GM19351 (cell line): Measurements from ENCODE around the gene LETMD1.
"Not testable (repeated sequence)": the region's sequence is repeated elsewhere in the genome, so short reads cannot be mapped to it uniquely, and the experiment has no call there.

Source experiments
- ATAC-seq: cut with Tn5 transposase; IDR thresholded peaks from one replicate; pipeline ENCODE4 v1.9.1; 2021; ENCODE audit warnings: mild to moderate bottlenecking, moderate library complexity; ENCODE audit not compliant: unreplicated experiment

The LETMD1 gene

GRCh38 chr12:51047655-51048540 is at the start of gene LETMD1:
Gene LETMD1 (plus strand): TSS chr12:51048327. CDS start chr12:51048357, 30 bp downstream.
- peak; percentile 94 for ATAC-seq

- no peak for ATAC-seq
Measured at GRCh38 chr12:50999093-50999492, 49.0 kb upstream of the LETMD1 start.

GRCh38 chr12:51000245-51000644 is 47.9 kb upstream of the LETMD1 start:
- no peak for ATAC-seq

GRCh38 chr12:51001799-51002198 is 46.3 kb upstream of the LETMD1 start:
- ATAC-seq, result no peak

- no peak for ATAC-seq
Measured at GRCh38 chr12:51004504-51004903, 43.6 kb upstream of the LETMD1 start.

GRCh38 chr12:51005030-51005429 is 43.1 kb upstream of the LETMD1 start:
- ATAC-seq, result no peak

GRCh38 chr12:51005671-51006070 is 42.5 kb upstream of the LETMD1 start:
- no peak for ATAC-seq

- ATAC-seq, result no peak
Measured at GRCh38 chr12:51008329-51009055, 39.6 kb upstream of the LETMD1 start.

- no peak for ATAC-seq
Measured at GRCh38 chr12:51009056-51009440, 39.1 kb upstream of the LETMD1 start.

- no peak for ATAC-seq
Measured at GRCh38 chr12:51011955-51012354, 36.2 kb upstream of the LETMD1 start.

- ATAC-seq, result no peak
Measured at GRCh38 chr12:51012570-51013236, 35.4 kb upstream of the LETMD1 start.

GRCh38 chr12:51013441-51013840 is 34.7 kb upstream of the LETMD1 start:
- no peak for ATAC-seq

GRCh38 chr12:51014467-51014866 is 33.7 kb upstream of the LETMD1 start:
- not testable (repeated sequence) for ATAC-seq

GRCh38 chr12:51017452-51017851 is 30.7 kb upstream of the LETMD1 start:
- no peak for ATAC-seq

GRCh38 chr12:51018956-51019355 is 29.2 kb upstream of the LETMD1 start:
- no peak for ATAC-seq

GRCh38 chr12:51019927-51020326 is 28.2 kb upstream of the LETMD1 start:
- no peak for ATAC-seq

- ATAC-seq, result no peak
Measured at GRCh38 chr12:51020448-51021182, 27.5 kb upstream of the LETMD1 start.

- no peak for ATAC-seq
Measured at GRCh38 chr12:51021694-51022093, 26.4 kb upstream of the LETMD1 start.

- no peak for ATAC-seq
Measured at GRCh38 chr12:51023625-51024382, 24.3 kb upstream of the LETMD1 start.

- no peak for ATAC-seq
Measured at GRCh38 chr12:51025338-51025835, 22.7 kb upstream of the LETMD1 start.
